OCI-LY7 (cell line): ENCODE results near the gene DUSP16.

Experiments used
- CTCF ChIP-seq: fragments of 200-600 bp; sonication (generic); conservative IDR thresholded peaks from 2 replicates; pipeline ENCODE4 v1.5.1; 2014; ENCODE audit warnings: mild to moderate bottlenecking, antibody characterized with exemption, low read length, moderate library complexity, mixed read lengths
- EZH2phosphoT487 ChIP-seq: fragments of 200-600 bp; sonication (generic); IDR thresholded peaks from 2 replicates; pipeline ENCODE4 v1.6.1; 2018; ENCODE audit warnings: low read depth, borderline replicate concordance, mild to moderate bottlenecking, mixed run types, antibody characterized with exemption, low read length, moderate library complexity, mixed read lengths

GRCh38 chr12:12480074-12480473, 82.6 kb downstream of the DUSP16 start:
- TF ChIP-seq CTCF, result no peak
- TF ChIP-seq EZH2phosphoT487, result no peak
